K562 (cell line): ENCODE measurements around the gene VTA1. TPM values are rescaled to one million over a fixed set of nuclear protein-coding genes. Genes with fewer than 3 reads are reported as not detected.

ENCODE experiments used
- ATAC-seq: fragments of 200-7000 bp; cut with Tn5 transposase; 3 replicates; pipeline ENCODE4 v1.9.1; 2020; ENCODE audit warnings: moderate library complexity
- BruUV-seq: library from RNA; stranded (reverse); fragments of 400-500 nt; replicated peaks from 2 replicates; lab custom pipeline; 2021; lab: Mats Ljungman, UMichigan
- CTCF ChIA-PET: fragments of 300-600 bp; formaldehyde crosslinking; extraction: SDS; loops from one replicate; lab custom pipeline; 2021; ENCODE audit warnings: low intra/inter-chr PET ratio; lab: Yijun Ruan, JAX
- POLR2A ChIA-PET: fragments of 300-600, 350-650 bp; sonication (Branson Sonifier 250); formaldehyde crosslinking; extraction: SDS; loops from one replicate; lab custom pipeline; 2021; ENCODE audit warnings: antibody characterized with exemption, inconsistent platforms; lab: Yijun Ruan, JAX
- DNase-seq, 4 experiments: peaks; one replicate each; pipeline versions ENCODE4 v3.0.0 to v3.0.0-alpha.2; 2011 to 2018; ENCODE audit warnings: low spot score in 3 of 4, mixed read lengths in 3 of 4; ENCODE audit errors: extremely low read depth in 1 of 4
- FAIRE-seq: peaks from 2 replicates; lab custom pipeline; 2011; peaks lifted over from hg19 to GRCh38; lab: Jason Lieb, UNC
- H2AFZ ChIP-seq: 2 replicates; pipeline ENCODE4 v1.6.0; 2011; ENCODE audit warnings: low read depth, low read length, control low read depth, inconsistent platforms
- H3K27ac ChIP-seq: fragments of 200-600 bp; 3 replicates; pipeline ENCODE4 v1.8.0; 2011; ENCODE audit warnings: low read depth, mild to moderate bottlenecking, control low read depth, inconsistent platforms, low read length, moderate library complexity, mixed read lengths; ENCODE audit errors: extremely low read depth
- H3K27me3 ChIP-seq, 2 experiments: fragments of 300-600 bp in 1 of 2; 2 replicates in 1 of 2; 3 replicates in 1 of 2; pipeline versions ENCODE4 v1.6.0 to v1.8.0; 2011; ENCODE audit warnings: inconsistent platforms in 2 of 2, low read length in 2 of 2, mild to moderate bottlenecking in 1 of 2, mixed read lengths in 1 of 2, moderate library complexity in 1 of 2; ENCODE audit not compliant: control insufficient read depth in 2 of 2, insufficient read depth in 2 of 2
- H3K36me3 ChIP-seq: fragments of 300-600 bp; 3 replicates; pipeline ENCODE4 v1.8.0; 2011; ENCODE audit warnings: mild to moderate bottlenecking, low read length, inconsistent platforms; ENCODE audit not compliant: control insufficient read depth, insufficient read depth
- H3K4me1 ChIP-seq, 2 experiments: fragments of 200-600 bp in 1 of 2; replicated peaks in 1 of 2; 2 replicates in 1 of 2; 3 replicates in 1 of 2; pipeline versions ENCODE4 v1.5.1 to v1.8.0; 2011; ENCODE audit warnings: inconsistent platforms in 2 of 2, low read length in 2 of 2, mild to moderate bottlenecking in 1 of 2, mixed read lengths in 1 of 2, moderate library complexity in 1 of 2; ENCODE audit not compliant: control insufficient read depth in 2 of 2, insufficient read depth in 2 of 2
- H3K4me2 ChIP-seq: 2 replicates; pipeline ENCODE4 v1.6.1; 2011; ENCODE audit warnings: low read length, control low read depth, inconsistent platforms, mixed read lengths; ENCODE audit not compliant: insufficient read depth
- H3K4me3 ChIP-seq: fragments of 200-600 bp; sonication (generic), shearing (Covaris generic); 2 replicates; pipeline ENCODE4 v1.5.1; 2016; ENCODE audit warnings: control low read depth, inconsistent platforms
- H3K79me2 ChIP-seq: fragments of 200-600 bp; 3 replicates; pipeline ENCODE4 v1.8.0; 2011; ENCODE audit warnings: low read length, inconsistent platforms; ENCODE audit not compliant: control insufficient read depth, insufficient read depth
- H3K9ac ChIP-seq, 2 experiments: 2 replicates each; pipeline versions ENCODE4 v1.6.0 to v1.6.1; 2011; ENCODE audit warnings: low read depth in 2 of 2, low read length in 2 of 2, control low read depth in 1 of 2, inconsistent platforms in 1 of 2, mild to moderate bottlenecking in 1 of 2, mixed read lengths in 1 of 2; ENCODE audit not compliant: insufficient read depth in 1 of 2
- H3K9me1 ChIP-seq: one replicate; pipeline ENCODE4 v1.6.0; 2011; ENCODE audit warnings: inconsistent platforms, mild to moderate bottlenecking, low read length, moderate library complexity; ENCODE audit not compliant: control insufficient read depth, insufficient read depth
- H3K9me3 ChIP-seq: replicated peaks from 2 replicates; pipeline ENCODE4 v1.5.1; 2011; ENCODE audit warnings: low read depth, low read length, inconsistent platforms; ENCODE audit not compliant: control insufficient read depth, insufficient read depth
- H4K20me1 ChIP-seq: replicated peaks from 2 replicates; pipeline ENCODE4 v1.6.1; 2011; ENCODE audit warnings: low read length, inconsistent platforms, mixed read lengths; ENCODE audit not compliant: control insufficient read depth, insufficient read depth
- BRCA1 ChIP-seq, 2 experiments: fragments of 450-650 bp in 1 of 2; sonication (generic) in 1 of 2; formaldehyde crosslinking in 1 of 2; IDR thresholded peaks; 2 replicates each; pipeline versions ENCODE4 v1.5.0 to v1.6.1; 2017 to 2020; ENCODE audit warnings: mild to moderate bottlenecking in 1 of 2, missing genetic modification reagents in 1 of 2
- DIDO1 ChIP-seq: fragments of 450-650 bp; IDR thresholded peaks from 2 replicates; pipeline ENCODE4 v1.6.1; 2016; ENCODE audit warnings: low read depth, missing biosample characterization, missing genetic modification characterization
- HCFC1 ChIP-seq: IDR thresholded peaks from 2 replicates; pipeline ENCODE4 v1.6.1; 2012; ENCODE audit warnings: low read depth, low read length, improper control_type of control experiment
- HDAC8 ChIP-seq: fragments of 450-650 bp; IDR thresholded peaks from 2 replicates; pipeline ENCODE4 v1.6.1; 2016; ENCODE audit warnings: mild to moderate bottlenecking, missing genetic modification characterization, moderate library complexity, missing compliant biosample characterization
- PPARD ChIP-seq: fragments of 250-450 bp; sonication (Bioruptor Pico); IDR thresholded peaks from 2 replicates; pipeline ENCODE4 v1.8.0; 2022; ENCODE audit warnings: inconsistent platforms, mild to moderate bottlenecking, moderate library complexity
- SAP30 ChIP-seq: fragments of 200-600 bp; sonication (generic); IDR thresholded peaks from 2 replicates; pipeline ENCODE4 v1.6.1; 2012; ENCODE audit warnings: borderline replicate concordance, low read depth, mild to moderate bottlenecking, moderate library complexity, low read length, control low read depth, inconsistent platforms; ENCODE audit not compliant: insufficient read depth, poor library complexity, severe bottlenecking
- ZNF23 ChIP-seq: fragments of 250-450 bp; sonication (Bioruptor Pico); IDR thresholded peaks from 2 replicates; pipeline ENCODE4 v1.4.0; 2020; ENCODE audit warnings: mild to moderate bottlenecking
- ZNF311 ChIP-seq: fragments of 250-450 bp; sonication (Bioruptor Pico); IDR thresholded peaks from 2 replicates; pipeline ENCODE4 v1.4.0; 2020; ENCODE audit warnings: mild to moderate bottlenecking, moderate library complexity
- WGBS: fragments of 100-300 bp; shearing (Covaris generic); methylation state at CpG from one replicate; pipeline ENCODE4 v1.1.6; 2016; ENCODE audit warnings: low coverage, mixed read lengths; ENCODE audit not compliant: insufficient coverage; ENCODE audit errors: missing lambda C conversion rate; 5-methylcytosine and 5-hydroxymethylcytosine counted together
- in situ Hi-C: fragments of 300-500 bp; cut with MboI; formaldehyde crosslinking; loops from 4 replicates; pipeline ENCODE4 v1.15.0; 2018; ENCODE audit warnings: inconsistent platforms, mixed read lengths
- intact Hi-C: fragments of 100-400 bp; cut with micrococcal nuclease; formaldehyde crosslinking; loops from 2 replicates; pipeline ENCODE4 v1.14.2; 2022
- polyA plus RNA-seq, 8 experiments: library from polyadenylated mRNA; depleted of rRNA in 4 of 8; stranded (reverse) in 5 of 8; unstranded in 3 of 8; fragments of >200 nt; fragmentation: Nextera tagmentation in 2 of 8; fragmentation: Illumina TruSeq in 1 of 8; extraction: Ambion mirVana in 2 of 8; extraction: Trizol in 1 of 8; gene quantifications; 2 replicates each; pipeline versions ENCODE4 v1.2.1 to v1.2.3, GENCODE V29; 2011 to 2014; ENCODE audit warnings: inconsistent platforms in 1 of 8, missing spikeins in 1 of 8
- total RNA-seq, 7 experiments: library from RNA; depleted of rRNA in 6 of 7; stranded (reverse); fragments of >200 nt in 6 of 7; fragmentation: Illumina TruSeq in 2 of 7; extraction: Trizol in 2 of 7; gene quantifications; 2 replicates each; pipeline versions ENCODE4 v1.2.1 to v1.2.3, GENCODE V29; 2011 to 2021; ENCODE audit warnings: low replicate concordance in 1 of 7
- TF ChIP-seq, protein P1 (sequence below): fragments of 450-650 bp; conservative IDR thresholded peaks from 2 replicates; pipeline ENCODE4 v1.6.1; 2016; ENCODE audit warnings: missing genetic modification characterization, low read depth, mild to moderate bottlenecking, missing compliant biosample characterization, moderate library complexity
- TF ChIP-seq, protein P2 (sequence below): fragments of 450-650 bp; IDR thresholded peaks from 2 replicates; pipeline ENCODE4 v1.6.1; 2018; ENCODE audit not compliant: partially characterized antibody

VTA1 gene
- total and polyA plus RNA-seq, 9 of the 15 experiments (the other 6 are each of a cell fraction or from before 2014, with no cell fraction given) = 47.8 to 182 (median 84.6) TPM

DNA sequence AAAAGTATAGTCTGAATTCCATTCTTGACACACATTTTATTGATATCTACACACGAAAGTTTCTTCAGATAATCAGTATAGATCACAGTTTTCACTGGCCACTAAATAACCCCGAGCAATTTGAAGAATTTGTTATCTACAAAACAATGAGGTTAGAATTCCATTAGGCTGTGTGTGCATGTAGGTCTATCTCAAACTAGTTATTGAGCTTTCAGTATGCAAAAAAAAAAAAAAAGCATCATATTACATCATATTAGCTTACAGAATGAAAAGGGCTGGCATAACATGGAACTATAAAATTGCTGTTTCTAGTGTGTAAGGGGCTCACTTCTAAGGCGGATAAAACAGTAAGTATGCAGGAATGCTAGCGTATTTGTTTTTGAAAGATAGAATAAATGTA, 95.2 kb downstream of the VTA1 start:
- no TSS peak for BruUV-seq
- intact Hi-C loops = no loop called here
- Histone ChIP-seq H3K4me3 (no peak overlapping the region), H3K36me3 (no peaks in the 10 kb centered on the region), H3K4me2 (no peak overlapping the region), H2AFZ (no peak overlapping the region), H3K27ac (no peak overlapping the region), H3K27me3 (no peaks in the 10 kb centered on the region; a peak in 1 of 5 replicates), H3K79me2 (no peaks in the 10 kb centered on the region), H3K4me1 (no peaks in the 10 kb centered on the region), H3K9me3 (no peaks in the 10 kb centered on the region), H3K9ac (no peak overlapping the region), H4K20me1 (no peaks in the 10 kb centered on the region), H3K9me1 (no peaks in the 10 kb centered on the region)
- TF ChIP-seq DIDO1 (tag) = no peak
- TF ChIP-seq PPARD (CRISPR knock-in tag) = no peak
- no peak for TF ChIP-seq ZNF311 (CRISPR knock-in tag)
- TF ChIP-seq HDAC8 = no peak
- TF ChIP-seq HCFC1 = no peak
- no peak for TF ChIP-seq SAP30
- TF ChIP-seq, protein P1, sequence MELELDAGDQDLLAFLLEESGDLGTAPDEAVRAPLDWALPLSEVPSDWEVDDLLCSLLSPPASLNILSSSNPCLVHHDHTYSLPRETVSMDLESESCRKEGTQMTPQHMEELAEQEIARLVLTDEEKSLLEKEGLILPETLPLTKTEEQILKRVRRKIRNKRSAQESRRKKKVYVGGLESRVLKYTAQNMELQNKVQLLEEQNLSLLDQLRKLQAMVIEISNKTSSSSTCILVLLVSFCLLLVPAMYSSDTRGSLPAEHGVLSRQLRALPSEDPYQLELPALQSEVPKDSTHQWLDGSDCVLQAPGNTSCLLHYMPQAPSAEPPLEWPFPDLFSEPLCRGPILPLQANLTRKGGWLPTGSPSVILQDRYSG (tag) = no peak
- TF ChIP-seq ZNF23 (CRISPR knock-in tag) = no peak
- TF ChIP-seq, protein P2, sequence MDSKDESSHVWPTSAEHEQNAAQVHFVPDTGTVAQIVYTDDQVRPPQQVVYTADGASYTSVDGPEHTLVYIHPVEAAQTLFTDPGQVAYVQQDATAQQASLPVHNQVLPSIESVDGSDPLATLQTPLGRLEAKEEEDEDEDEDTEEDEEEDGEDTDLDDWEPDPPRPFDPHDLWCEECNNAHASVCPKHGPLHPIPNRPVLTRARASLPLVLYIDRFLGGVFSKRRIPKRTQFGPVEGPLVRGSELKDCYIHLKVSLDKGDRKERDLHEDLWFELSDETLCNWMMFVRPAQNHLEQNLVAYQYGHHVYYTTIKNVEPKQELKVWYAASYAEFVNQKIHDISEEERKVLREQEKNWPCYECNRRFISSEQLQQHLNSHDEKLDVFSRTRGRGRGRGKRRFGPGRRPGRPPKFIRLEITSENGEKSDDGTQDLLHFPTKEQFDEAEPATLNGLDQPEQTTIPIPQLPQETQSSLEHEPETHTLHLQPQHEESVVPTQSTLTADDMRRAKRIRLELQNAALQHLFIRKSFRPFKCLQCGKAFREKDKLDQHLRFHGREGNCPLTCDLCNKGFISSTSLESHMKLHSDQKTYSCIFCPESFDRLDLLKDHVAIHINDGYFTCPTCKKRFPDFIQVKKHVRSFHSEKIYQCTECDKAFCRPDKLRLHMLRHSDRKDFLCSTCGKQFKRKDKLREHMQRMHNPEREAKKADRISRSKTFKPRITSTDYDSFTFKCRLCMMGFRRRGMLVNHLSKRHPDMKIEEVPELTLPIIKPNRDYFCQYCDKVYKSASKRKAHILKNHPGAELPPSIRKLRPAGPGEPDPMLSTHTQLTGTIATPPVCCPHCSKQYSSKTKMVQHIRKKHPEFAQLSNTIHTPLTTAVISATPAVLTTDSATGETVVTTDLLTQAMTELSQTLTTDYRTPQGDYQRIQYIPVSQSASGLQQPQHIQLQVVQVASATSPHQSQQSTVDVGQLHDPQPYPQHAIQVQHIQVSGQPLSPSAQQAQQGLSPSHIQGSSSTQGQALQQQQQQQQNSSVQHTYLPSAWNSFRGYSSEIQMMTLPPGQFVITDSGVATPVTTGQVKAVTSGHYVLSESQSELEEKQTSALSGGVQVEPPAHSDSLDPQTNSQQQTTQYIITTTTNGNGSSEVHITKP = no peak
- TF ChIP-seq BRCA1 (IDR thresholded peaks at IDR 0.05) = no peak
- no peak for TF ChIP-seq BRCA1 (CRISPR knock-in tag; IDR thresholded peaks at IDR 0.05)
- in situ Hi-C loops = no loop called here
- DNase-seq = no peak
- ChIA-PET CTCF (no interaction called here), POLR2A (no interaction called here)
- 0% methylated on average over 4 of the region's 4 CpGs for WGBS
- FAIRE-seq = no peak
- no peak for ATAC-seq
